Smooth muscle cell (in vitro differentiated cells): ENCODE results near the gene BLM. TPM values are rescaled to one million over a fixed set of nuclear protein-coding genes. Genes with fewer than 3 reads are reported as not detected.

Experiments used
- DNase-seq: peaks from one replicate; lab custom pipeline; 2025; ENCODE audit not compliant: unreplicated experiment; lab: John Stamatoyannopoulos, UW
- H2AFZ ChIP-seq: fragments of 200-600 bp; sonication (generic); 2 replicates; pipeline ENCODE4 v1.6.0; 2016; ENCODE audit warnings: antibody characterized with exemption, low read depth, mild to moderate bottlenecking
- H3F3A ChIP-seq: fragments of 200-600 bp; sonication (generic); 2 replicates; pipeline ENCODE4 v1.6.0; 2017; ENCODE audit warnings: antibody characterized with exemption, low read depth
- H3K27ac ChIP-seq: fragments of 200-600 bp; sonication (generic); 2 replicates; pipeline ENCODE4 v1.5.1; 2016; ENCODE audit warnings: low read depth, mild to moderate bottlenecking
- H3K27me3 ChIP-seq: fragments of 200-600 bp; sonication (generic); 2 replicates; pipeline ENCODE4 v1.6.1; 2016; ENCODE audit warnings: low read depth, mild to moderate bottlenecking
- H3K36me3 ChIP-seq: fragments of 200-600 bp; sonication (generic); 2 replicates; pipeline ENCODE4 v1.5.1; 2016; ENCODE audit warnings: low read depth
- H3K4me1 ChIP-seq: fragments of 200-600 bp; sonication (generic); 2 replicates; pipeline ENCODE4 v1.5.1; 2016; ENCODE audit warnings: low read depth
- H3K4me2 ChIP-seq: fragments of 200-600 bp; sonication (generic); 2 replicates; pipeline ENCODE4 v1.6.0; 2016; ENCODE audit warnings: mild to moderate bottlenecking
- H3K4me3 ChIP-seq: fragments of 200-600 bp; sonication (generic); 2 replicates; pipeline ENCODE4 v1.5.1; 2016; ENCODE audit warnings: mild to moderate bottlenecking
- H3K79me2 ChIP-seq: fragments of 200-600 bp; sonication (generic); 2 replicates; pipeline ENCODE4 v1.6.0; 2016; ENCODE audit warnings: low read depth, mild to moderate bottlenecking
- H3K9ac ChIP-seq: fragments of 200-600 bp; sonication (generic); 2 replicates; pipeline ENCODE4 v1.6.0; 2016; ENCODE audit warnings: low read depth
- H3K9me3 ChIP-seq: fragments of 200-600 bp; sonication (generic); replicated peaks from 2 replicates; pipeline ENCODE4 v1.5.1; 2016; ENCODE audit warnings: low read depth
- H4K20me1 ChIP-seq: fragments of 200-600 bp; sonication (generic); 2 replicates; pipeline ENCODE4 v1.6.0; 2016; ENCODE audit warnings: low read depth
- CTCF ChIP-seq: fragments of 200-600 bp; sonication (generic); IDR thresholded peaks from 2 replicates; pipeline ENCODE4 v1.5.1; 2017; ENCODE audit warnings: borderline replicate concordance, mild to moderate bottlenecking, antibody characterized with exemption; ENCODE audit not compliant: insufficient read depth, poor library complexity, severe bottlenecking
- WGBS: methylation state at CpG from one replicate; pipeline ENCODE4 v1.1.7; 2016; ENCODE audit warnings: low lambda C conversion rate; 5-methylcytosine and 5-hydroxymethylcytosine counted together
- polyA plus RNA-seq: library from polyadenylated mRNA; unstranded; fragments of >200 nt; fragmentation: Nextera tagmentation; extraction: Ambion mirVana; gene quantifications from 2 replicates; pipeline ENCODE4 v1.2.1, GENCODE V29; 2016
- total RNA-seq: library from RNA; depleted of rRNA; stranded (reverse); fragments of >200 nt; gene quantifications from 2 replicates; pipeline ENCODE4 v1.2.3, GENCODE V29; 2014

Gene BLM
- total and polyA plus RNA-seq, 2 experiments from 2014 or later, result 3.1 to 4.9 TPM

GRCh38 chr15:90834626-90835025 lies 117.5 kb downstream of the BLM start:
- Histone ChIP-seq H3F3A (peaks cover 2% of the 10 kb centered on the region), H3K9me3 (no peaks in the 10 kb centered on the region), H3K4me3 (no peak overlapping the region), H2AFZ (no peak overlapping the region), H3K4me2 (no peak overlapping the region), H4K20me1 (no peaks in the 10 kb centered on the region), H3K27ac (no peak overlapping the region), H3K9ac (no peak overlapping the region), H3K79me2 (no peaks in the 10 kb centered on the region), H3K36me3 (no peaks in the 10 kb centered on the region), H3K27me3 (no peaks in the 10 kb centered on the region), H3K4me1 (peaks cover 4% of the 10 kb centered on the region)
- WGBS, result 90% methylated on average over 5 of the region's 5 CpGs
- no peak for DNase-seq
- TF ChIP-seq CTCF, result no peak

GRCh38 chr15:90836296-90836871 lies 119.2 kb downstream of the BLM start:
- Histone ChIP-seq H3K79me2 (no peaks in the 10 kb centered on the region), H4K20me1 (no peaks in the 10 kb centered on the region), H3K9ac (no peak overlapping the region), H3F3A (peaks cover 14% of the 10 kb centered on the region), H3K27ac (peak overlapping the region; percentile 58), H3K9me3 (no peaks in the 10 kb centered on the region), H3K4me1 (peaks cover 16% of the 10 kb centered on the region), H3K27me3 (no peaks in the 10 kb centered on the region), H3K36me3 (no peaks in the 10 kb centered on the region), H3K4me2 (peak overlapping the region; percentile 59), H3K4me3 (no peak overlapping the region), H2AFZ (no peak overlapping the region)
- no peak for TF ChIP-seq CTCF
- WGBS, result 16% methylated on average over 6 of the region's 7 CpGs
- DNase-seq, result no peak

- Histone ChIP-seq H2AFZ (no peak overlapping the region), H3K4me2 (no peak overlapping the region), H3K79me2 (no peaks in the 10 kb centered on the region), H4K20me1 (no peaks in the 10 kb centered on the region), H3K36me3 (no peaks in the 10 kb centered on the region), H3K9me3 (no peaks in the 10 kb centered on the region), H3K9ac (no peak overlapping the region), H3K27ac (peak overlapping the region; percentile 58), H3F3A (peaks cover 14% of the 10 kb centered on the region), H3K4me3 (no peak overlapping the region), H3K27me3 (no peaks in the 10 kb centered on the region), H3K4me1 (peaks cover 16% of the 10 kb centered on the region)
- WGBS, result 77% methylated on average over 11 of the region's 11 CpGs
- no peak for DNase-seq
- no peak for TF ChIP-seq CTCF
Observed at GRCh38 chr15:90837094-90837493, 119.9 kb downstream of the BLM start.

- H3K27me3 ChIP-seq, result no peaks in the 10 kb centered on the region
- H3F3A ChIP-seq, result peaks cover 14% of the 10 kb centered on the region
- no peak overlapping the region for H2AFZ ChIP-seq
- H3K36me3 ChIP-seq, result no peaks in the 10 kb centered on the region
- no peaks in the 10 kb centered on the region for H3K9me3 ChIP-seq
- 94% methylated on average over 15 of the region's 15 CpGs for WGBS
- no peak overlapping the region for H3K9ac ChIP-seq
- no peaks in the 10 kb centered on the region for H4K20me1 ChIP-seq
- peaks cover 16% of the 10 kb centered on the region for H3K4me1 ChIP-seq
- H3K4me2 ChIP-seq, result no peak overlapping the region
- no peak for DNase-seq
- H3K4me3 ChIP-seq, result no peak overlapping the region
- TF ChIP-seq CTCF, result no peak
- H3K79me2 ChIP-seq, result no peaks in the 10 kb centered on the region
- no peak overlapping the region for H3K27ac ChIP-seq
Observed at GRCh38 chr15:90838139-90838538, 121.0 kb downstream of the BLM start.
